HepG2 (cell line): ENCODE data around the gene OSBPL1A.

Source experiments
- CHCHD3 ChIP-seq: sonication (generic); formaldehyde crosslinking; IDR thresholded peaks from 2 replicates; pipeline ENCODE4 v1.8.0; 2022; ENCODE audit warnings: mild to moderate bottlenecking, missing genetic modification reagents, moderate library complexity
- HDAC2 ChIP-seq: sonication (generic); formaldehyde crosslinking; IDR thresholded peaks from 2 replicates; pipeline ENCODE4 v1.4.0; 2020; ENCODE audit warnings: missing genetic modification reagents
- JUN ChIP-seq: sonication (generic); formaldehyde crosslinking; IDR thresholded peaks from 2 replicates; pipeline ENCODE4 v1.4.0; 2020; ENCODE audit warnings: mild to moderate bottlenecking, missing genetic modification reagents
- POLR2A ChIP-seq, 2 experiments: IDR thresholded peaks; 2 replicates each; pipeline ENCODE4 v1.6.1; 2011; ENCODE audit warnings: low read depth in 2 of 2, low read length in 2 of 2, mild to moderate bottlenecking in 1 of 2, moderate library complexity in 1 of 2; ENCODE audit not compliant: insufficient read depth in 1 of 2
- TF ChIP-seq, protein P1 (sequence below): sonication (generic); formaldehyde crosslinking; IDR thresholded peaks from 2 replicates; pipeline ENCODE4 v1.4.0; 2020; ENCODE audit warnings: missing genetic modification reagents
- TF ChIP-seq, protein P2 (sequence below): sonication (generic); formaldehyde crosslinking; IDR thresholded peaks from 2 replicates; pipeline ENCODE4 v1.5.0; 2020; ENCODE audit warnings: missing genetic modification reagents

DNA sequence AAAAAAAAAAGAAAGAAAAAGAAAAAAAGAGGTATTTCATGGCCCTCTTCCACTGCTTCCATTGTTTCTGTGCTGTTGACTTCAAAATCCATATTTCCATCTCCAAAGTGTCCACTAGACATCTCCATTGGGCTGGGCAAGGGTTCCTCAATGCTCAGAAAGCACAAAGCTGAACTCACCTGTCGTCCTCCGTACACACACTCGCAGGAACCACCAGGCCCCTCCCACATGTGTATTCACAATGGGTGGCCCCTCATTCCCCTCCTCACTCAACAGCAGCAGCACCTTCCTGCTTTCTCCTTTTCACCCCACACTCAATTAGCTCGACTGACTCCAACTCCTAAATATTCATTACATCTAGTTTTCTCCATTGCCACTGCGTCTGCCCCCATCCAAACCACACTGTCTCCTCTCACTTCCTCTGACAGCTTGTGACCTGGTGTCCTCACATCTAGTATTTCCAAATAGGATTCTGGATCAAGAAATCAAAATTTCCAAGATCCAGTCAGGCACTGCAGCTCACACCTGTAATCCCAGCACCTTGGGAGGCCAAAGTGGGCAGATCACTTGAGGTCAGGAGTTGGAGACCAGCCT, 25.2 kb downstream of the OSBPL1A start:
- TF ChIP-seq CHCHD3 (no peak), JUN (CRISPR knock-in tag) (no peak), POLR2A (IDR thresholded peaks at IDR 0.05; ENCODE audit: insufficient read depth in 1 of 2, low read depth in 2 of 2, low read length in 2 of 2) (no peak), HDAC2 (CRISPR knock-in tag) (no peak)
- TF ChIP-seq, protein P1, sequence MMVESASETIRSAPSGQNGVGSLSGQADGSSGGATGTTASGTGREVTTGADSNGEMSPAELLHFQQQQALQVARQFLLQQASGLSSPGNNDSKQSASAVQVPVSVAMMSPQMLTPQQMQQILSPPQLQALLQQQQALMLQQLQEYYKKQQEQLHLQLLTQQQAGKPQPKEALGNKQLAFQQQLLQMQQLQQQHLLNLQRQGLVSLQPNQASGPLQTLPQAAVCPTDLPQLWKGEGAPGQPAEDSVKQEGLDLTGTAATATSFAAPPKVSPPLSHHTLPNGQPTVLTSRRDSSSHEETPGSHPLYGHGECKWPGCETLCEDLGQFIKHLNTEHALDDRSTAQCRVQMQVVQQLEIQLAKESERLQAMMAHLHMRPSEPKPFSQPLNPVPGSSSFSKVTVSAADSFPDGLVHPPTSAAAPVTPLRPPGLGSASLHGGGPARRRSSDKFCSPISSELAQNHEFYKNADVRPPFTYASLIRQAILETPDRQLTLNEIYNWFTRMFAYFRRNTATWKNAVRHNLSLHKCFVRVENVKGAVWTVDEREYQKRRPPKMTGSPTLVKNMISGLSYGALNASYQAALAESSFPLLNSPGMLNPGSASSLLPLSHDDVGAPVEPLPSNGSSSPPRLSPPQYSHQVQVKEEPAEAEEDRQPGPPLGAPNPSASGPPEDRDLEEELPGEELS (CRISPR knock-in tag) = no peak
- TF ChIP-seq, protein P2, sequence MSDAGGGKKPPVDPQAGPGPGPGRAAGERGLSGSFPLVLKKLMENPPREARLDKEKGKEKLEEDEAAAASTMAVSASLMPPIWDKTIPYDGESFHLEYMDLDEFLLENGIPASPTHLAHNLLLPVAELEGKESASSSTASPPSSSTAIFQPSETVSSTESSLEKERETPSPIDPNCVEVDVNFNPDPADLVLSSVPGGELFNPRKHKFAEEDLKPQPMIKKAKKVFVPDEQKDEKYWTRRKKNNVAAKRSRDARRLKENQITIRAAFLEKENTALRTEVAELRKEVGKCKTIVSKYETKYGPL (CRISPR knock-in tag) = no peak
